ENCODE data around the gene ZBTB44. TPM values are rescaled to one million over a fixed set of nuclear protein-coding genes. Genes with fewer than 3 reads are reported as not detected.

ZBTB44 gene
- total RNA-seq, 1 donor from 2014 or later: 43.6 TPM

- H3K27ac Mint-ChIP-seq: no peak overlapping the region
- H3K27me3 Mint-ChIP-seq (ENCODE audit: insufficient read depth, low read depth): peaks cover 10% of the 10 kb centered on the region
- no peaks in the 10 kb centered on the region for H3K36me3 ChIP-seq
- no peak overlapping the region for H3K9ac ChIP-seq
- peaks cover 15% of the 10 kb centered on the region for H3K4me1 Mint-ChIP-seq
- no peak overlapping the region for H3K4me2 ChIP-seq
- no peaks in the 10 kb centered on the region for H3K4me1 ChIP-seq
- H3K36me3 Mint-ChIP-seq: no peaks in the 10 kb centered on the region
- H3K4me3 Mint-ChIP-seq: no peak overlapping the region
- no peak overlapping the region for H3K27ac ChIP-seq
- H2AFZ ChIP-seq (replicated peaks): peak overlapping the region; percentile 60
- H3K9me3 ChIP-seq (ENCODE audit: low read depth): no peaks in the 10 kb centered on the region
- H3K27me3 ChIP-seq: peaks cover 9% of the 10 kb centered on the region
- no peaks in the 10 kb centered on the region for H3K9me3 Mint-ChIP-seq
- H4K20me1 ChIP-seq (ENCODE audit: low read depth): no peaks in the 10 kb centered on the region
- H3K4me3 ChIP-seq: no peak overlapping the region
- H3F3A ChIP-seq (ENCODE audit: low read depth): no peaks in the 10 kb centered on the region
- no peak for TF ChIP-seq EZH2phosphoT487 (IDR thresholded peaks at IDR 0.05)
- no peak for TF ChIP-seq EZH2 (IDR thresholded peaks at IDR 0.05)
- no peak for TF ChIP-seq CTCF (IDR thresholded peaks at IDR 0.05)
- no peaks in the 10 kb centered on the region for H3K79me2 ChIP-seq (ENCODE audit: low read depth)
- no peak for DNase-seq (ENCODE audit: low spot score)
Measured at GRCh38 chr11:130212431-130212961, 102.2 kb downstream of the ZBTB44 start.

- DNase-seq (ENCODE audit: low spot score): no peak
- Histone ChIP-seq H3K36me3 (no peaks in the 10 kb centered on the region), H3K9ac (no peak overlapping the region), H3K79me2 (ENCODE audit: low read depth) (no peaks in the 10 kb centered on the region), H3K4me3 (no peak overlapping the region), H4K20me1 (ENCODE audit: low read depth) (no peaks in the 10 kb centered on the region), H2AFZ (replicated peaks) (no peak overlapping the region), H3K27me3 (peaks cover 9% of the 10 kb centered on the region), H3K9me3 (ENCODE audit: low read depth) (no peaks in the 10 kb centered on the region), H3K4me2 (no peak overlapping the region), H3K27ac (no peak overlapping the region), H3F3A (ENCODE audit: low read depth) (no peaks in the 10 kb centered on the region), H3K4me1 (no peaks in the 10 kb centered on the region)
- no peak overlapping the region for H3K27ac Mint-ChIP-seq
- TF ChIP-seq EZH2 (IDR thresholded peaks at IDR 0.05) (no peak), CTCF (IDR thresholded peaks at IDR 0.05) (no peak), EZH2phosphoT487 (IDR thresholded peaks at IDR 0.05) (no peak)
- H3K36me3 Mint-ChIP-seq: no peaks in the 10 kb centered on the region
- H3K9me3 Mint-ChIP-seq: no peaks in the 10 kb centered on the region
- H3K27me3 Mint-ChIP-seq (ENCODE audit: insufficient read depth, low read depth): peaks cover 10% of the 10 kb centered on the region
- no peak overlapping the region for H3K4me3 Mint-ChIP-seq
- peaks cover 11% of the 10 kb centered on the region for H3K4me1 Mint-ChIP-seq
Measured at GRCh38 chr11:130211781-130212401, 102.8 kb downstream of the ZBTB44 start.

- no peak overlapping the region for H3K4me2 ChIP-seq
- H3K4me1 Mint-ChIP-seq: peaks cover 5% of the 10 kb centered on the region
- no peaks in the 10 kb centered on the region for H3K36me3 ChIP-seq
- no peaks in the 10 kb centered on the region for H3K9me3 ChIP-seq (ENCODE audit: low read depth)
- no peaks in the 10 kb centered on the region for H3F3A ChIP-seq (ENCODE audit: low read depth)
- H3K4me3 Mint-ChIP-seq: no peak overlapping the region
- no peaks in the 10 kb centered on the region for H3K4me1 ChIP-seq
- H3K36me3 Mint-ChIP-seq: no peaks in the 10 kb centered on the region
- no peak overlapping the region for H3K9ac ChIP-seq
- no peak overlapping the region for H2AFZ ChIP-seq (replicated peaks)
- TF ChIP-seq EZH2phosphoT487 (IDR thresholded peaks at IDR 0.05): no peak
- no peak for TF ChIP-seq CTCF (IDR thresholded peaks at IDR 0.05)
- TF ChIP-seq EZH2 (IDR thresholded peaks at IDR 0.05): no peak
- H3K27ac ChIP-seq: no peak overlapping the region
- DNase-seq (ENCODE audit: low spot score): no peak
- no peak overlapping the region for H3K4me3 ChIP-seq
- peaks cover 10% of the 10 kb centered on the region for H3K27me3 Mint-ChIP-seq (ENCODE audit: insufficient read depth, low read depth)
- no peaks in the 10 kb centered on the region for H3K79me2 ChIP-seq (ENCODE audit: low read depth)
- H3K27me3 ChIP-seq: peaks cover 9% of the 10 kb centered on the region
- H3K9me3 Mint-ChIP-seq: no peaks in the 10 kb centered on the region
- no peak overlapping the region for H3K27ac Mint-ChIP-seq
- no peaks in the 10 kb centered on the region for H4K20me1 ChIP-seq (ENCODE audit: low read depth)
Measured at GRCh38 chr11:130211144-130211543, 103.6 kb downstream of the ZBTB44 start.

Measured in neural progenitor cell (in vitro differentiated cells).